Activated CD4-positive, CD25-positive, alpha-beta regulatory T cell treated with anti-CD3 and anti-CD28 coated beads, Interleukin-2, amount 50 U/mL, for 16 hours (primary cell): ENCODE data around the gene GPS1.

Source experiments
- DNase-seq: peaks from one replicate; pipeline ENCODE4 v3.0.0-alpha.2; 2020; ENCODE audit warnings: low read depth, low spot score

The GPS1 gene

DNA sequence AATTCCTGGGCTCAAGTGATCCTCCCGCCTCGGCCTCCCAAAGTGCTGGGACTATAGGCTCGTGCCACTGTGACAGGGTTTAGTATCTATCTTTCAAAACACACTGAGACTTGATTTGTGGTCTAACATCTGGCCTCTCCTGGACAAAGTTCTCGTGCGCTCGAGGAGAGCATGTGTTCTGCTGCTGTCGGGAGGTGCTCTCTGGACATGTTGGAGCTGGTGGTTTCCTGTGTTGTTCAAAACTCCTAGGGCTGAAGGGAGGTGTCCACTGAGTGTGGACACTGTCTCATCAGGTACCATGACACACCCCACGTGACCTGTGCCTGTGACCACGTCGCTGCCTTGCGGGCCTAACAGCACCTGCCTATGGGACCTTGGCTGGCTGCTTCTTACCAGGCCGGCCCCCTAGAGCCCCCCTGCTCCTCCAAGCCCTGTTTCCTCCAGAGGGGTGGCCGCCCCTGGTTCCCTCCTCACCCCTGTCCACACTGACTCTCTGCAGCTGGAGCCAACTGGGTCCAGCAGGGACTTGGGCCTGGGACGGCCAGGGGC lies 5.7 kb upstream of the GPS1 start:
- no peak for DNase-seq

DNA sequence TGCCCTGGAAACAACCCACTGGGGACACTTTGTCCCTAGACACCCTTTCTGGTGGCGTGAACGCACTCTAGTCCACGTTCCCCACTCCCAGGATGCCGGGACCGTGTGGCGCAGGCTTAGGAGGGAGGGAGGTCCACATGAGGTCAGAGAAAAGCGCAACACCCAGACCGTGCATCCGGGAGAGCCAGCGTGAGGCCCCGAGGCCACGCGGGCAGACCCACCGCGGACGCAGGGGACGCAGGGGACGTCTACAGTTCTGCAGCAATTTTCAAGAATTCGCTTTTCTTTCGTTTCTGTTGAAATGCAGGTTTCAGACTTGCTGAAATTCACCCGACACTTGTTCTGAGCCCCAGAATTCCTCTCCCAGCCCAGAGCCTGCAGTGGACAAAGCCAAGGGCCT lies 4.8 kb upstream of the GPS1 start:
- DNase-seq: no peak

DNA sequence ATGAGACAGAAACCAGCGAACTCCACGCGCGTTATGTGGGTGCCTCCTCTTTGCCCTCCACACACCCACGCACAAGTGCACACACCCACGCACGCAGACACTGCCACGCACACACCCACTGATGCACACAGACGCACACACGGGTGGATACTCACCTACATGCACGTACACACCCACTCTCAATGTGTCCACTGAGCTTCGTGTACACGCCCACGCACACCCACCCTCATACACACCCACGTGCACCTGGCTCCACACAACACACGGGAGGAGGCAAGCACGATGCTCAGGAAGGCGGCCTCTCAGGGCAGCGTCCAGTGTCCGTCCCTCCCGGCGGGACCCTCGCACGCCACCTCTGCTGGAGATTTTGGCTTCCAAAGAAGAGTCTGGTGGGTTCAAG lies 4.3 kb upstream of the GPS1 start:
- no peak for DNase-seq

DNA sequence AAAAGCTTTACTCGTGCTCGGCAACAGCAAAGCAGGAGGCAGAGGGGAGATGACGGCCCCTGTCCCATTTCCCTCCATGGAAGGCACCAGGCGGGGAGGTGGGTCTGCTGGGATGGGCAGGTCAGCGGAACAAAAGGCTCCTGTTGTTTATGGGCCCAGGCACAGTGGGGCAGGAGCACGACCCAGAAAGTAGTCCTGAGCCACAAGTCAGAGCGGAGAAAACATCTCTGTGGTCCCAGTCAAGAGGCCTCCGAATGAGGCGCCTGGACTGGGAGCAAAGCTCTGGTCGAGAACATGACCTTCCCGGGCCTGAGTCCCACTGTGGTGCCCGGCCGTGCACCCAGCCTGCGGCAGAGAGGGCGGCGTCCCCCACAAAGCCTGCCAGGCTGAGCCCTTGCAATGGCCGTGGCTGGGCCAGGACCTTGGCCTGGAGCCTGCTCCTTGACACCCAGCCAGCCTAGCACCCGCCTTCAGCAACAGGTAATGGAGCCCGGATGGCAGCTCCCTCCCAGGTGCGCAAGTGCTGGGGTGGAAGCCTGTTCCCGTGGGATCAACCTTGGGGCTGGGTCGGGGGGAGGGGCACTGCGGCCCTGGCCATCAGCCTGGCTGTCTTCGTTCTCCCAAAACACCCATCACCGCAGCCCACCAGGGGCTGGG lies 3.7 kb upstream of the GPS1 start:
- DNase-seq: no peak

DNA sequence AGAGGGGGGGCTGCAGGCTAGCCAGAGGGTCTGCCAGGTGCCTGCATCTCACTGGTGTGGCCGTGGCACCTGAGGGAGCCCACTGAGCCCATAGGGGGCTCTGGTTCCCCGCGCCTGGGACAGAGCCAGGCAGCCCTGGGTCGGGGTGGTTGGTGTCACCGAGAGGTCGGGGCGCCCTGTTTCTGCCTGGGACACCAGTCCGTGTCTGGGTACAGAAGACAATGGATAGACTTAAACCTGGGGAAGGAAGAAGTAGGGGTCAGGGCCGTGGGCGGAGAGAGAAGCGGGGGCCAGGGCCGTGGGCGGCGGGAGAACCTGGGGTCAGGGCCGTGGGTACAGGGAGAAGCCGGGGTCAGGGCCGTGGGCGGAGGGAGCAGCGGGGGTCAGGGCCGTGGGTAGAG lies 3.1 kb upstream of the GPS1 start:
- DNase-seq: no peak

DNA sequence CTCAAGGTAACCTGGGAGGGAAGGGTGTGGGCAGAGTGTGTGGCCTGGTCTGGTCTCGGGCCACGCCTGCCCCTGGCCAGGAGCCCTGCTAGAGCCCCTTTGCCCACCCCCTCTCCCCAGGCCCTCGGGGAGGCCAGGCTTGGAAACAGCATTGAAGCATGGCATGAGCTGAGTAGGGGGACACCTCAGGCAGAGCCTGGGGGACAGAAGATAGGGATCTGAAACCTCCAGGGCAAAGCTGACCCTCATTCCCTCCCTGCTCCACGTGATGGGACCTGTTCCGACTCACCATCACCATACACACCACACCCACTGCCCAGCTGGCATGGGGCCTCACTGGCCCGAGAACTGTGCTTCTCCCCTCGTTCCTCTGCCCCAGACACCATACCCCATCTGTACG lies 2.6 kb upstream of the GPS1 start:
- no peak for DNase-seq

DNA sequence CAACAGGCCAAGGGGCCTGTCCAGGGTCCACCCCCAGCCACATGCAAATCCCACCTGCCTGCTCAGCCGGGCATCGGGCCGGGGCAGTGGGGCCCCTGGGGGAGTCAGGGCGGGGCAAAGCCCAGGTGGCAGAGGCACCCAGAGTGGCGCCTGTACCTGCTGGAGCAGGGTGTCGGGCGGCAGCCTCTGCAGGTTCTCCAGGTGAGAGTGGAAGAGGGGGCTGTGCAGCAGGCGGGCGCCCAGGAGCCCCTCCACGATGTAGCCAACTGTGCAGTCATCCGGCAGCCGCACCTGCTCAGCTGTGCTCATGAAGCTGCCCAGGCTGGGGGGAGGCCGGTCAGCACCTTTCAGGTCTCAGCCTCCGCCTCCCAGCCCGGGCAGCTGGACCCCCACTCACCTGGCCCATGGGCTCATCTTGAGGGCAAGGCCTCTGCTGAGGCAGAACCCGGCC lies 2.2 kb upstream of the GPS1 start:
- DNase-seq: no peak

DNA sequence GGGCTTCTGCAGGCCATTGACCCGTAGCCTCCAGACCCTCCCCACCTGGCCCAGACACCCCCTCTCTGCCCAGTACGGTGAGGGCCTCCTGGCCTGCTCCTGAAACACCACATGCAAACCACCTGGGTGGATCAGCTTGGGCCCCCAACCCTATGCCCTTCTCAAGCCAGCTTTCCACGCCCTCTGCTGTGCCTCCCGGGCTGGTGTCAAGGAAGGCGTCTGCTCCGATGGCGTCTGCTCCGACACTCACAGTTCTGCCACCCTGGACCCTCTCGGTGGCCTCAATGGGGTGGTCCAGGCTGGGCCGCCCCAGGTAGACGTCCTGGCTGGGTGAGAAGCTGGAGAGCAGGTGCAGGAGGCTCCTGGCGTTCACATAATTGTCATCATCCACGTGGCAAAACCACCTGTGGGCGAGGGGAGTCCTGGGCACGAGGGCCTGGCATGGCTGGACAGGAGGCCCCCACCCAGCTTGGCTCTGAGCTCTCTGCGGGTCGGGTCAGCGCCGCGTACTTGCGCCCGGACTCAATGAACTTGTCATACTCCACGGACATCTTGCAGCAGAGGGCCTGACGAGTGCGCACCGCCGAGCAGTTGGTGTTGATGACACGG lies 1.4 kb upstream of the GPS1 start:
- DNase-seq: no peak

DNA sequence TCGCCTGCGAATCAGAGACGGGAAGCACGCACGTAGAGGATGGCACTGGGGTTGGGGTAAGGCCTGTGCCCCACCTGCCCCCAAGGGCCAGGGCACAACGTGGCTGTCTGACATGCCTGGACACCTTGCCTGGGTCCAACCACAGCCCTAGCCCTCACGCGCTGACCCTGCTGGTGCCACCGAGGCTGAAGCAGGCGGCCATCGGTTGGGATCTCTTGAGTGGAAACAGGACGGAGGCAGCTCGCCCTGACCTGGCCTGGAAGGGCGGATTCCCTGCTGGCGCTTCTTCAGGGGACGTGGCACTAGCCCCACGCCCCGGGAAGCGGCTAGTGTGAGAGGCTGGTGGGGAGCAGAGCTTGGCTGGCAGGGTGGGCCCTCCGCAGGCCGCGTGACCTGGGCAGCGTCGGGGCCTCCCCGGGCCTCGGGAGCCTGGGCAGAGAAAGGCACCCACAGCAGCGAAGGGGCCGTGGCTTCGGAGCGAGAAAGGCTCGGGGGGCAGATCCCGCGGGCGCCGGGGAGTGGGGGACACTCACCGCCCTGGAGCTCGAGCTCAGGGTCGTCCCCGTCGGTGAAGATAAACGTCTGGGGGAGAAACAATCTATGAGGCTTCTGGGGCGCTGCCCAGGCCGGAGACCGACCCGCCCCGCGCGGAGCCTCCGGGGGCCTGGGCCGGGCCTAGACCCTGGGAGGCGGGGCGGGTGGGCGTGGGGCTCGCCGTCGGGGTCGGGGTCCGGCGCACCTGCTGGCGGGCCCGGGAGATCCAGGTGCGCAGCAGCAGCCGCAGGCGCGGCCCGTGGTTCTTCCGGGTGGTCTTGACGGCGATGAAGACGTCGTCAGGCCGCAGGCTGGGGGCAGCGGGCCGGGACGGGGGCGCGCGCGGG lies 697 bp upstream of the GPS1 start:
- no peak for DNase-seq

DNA sequence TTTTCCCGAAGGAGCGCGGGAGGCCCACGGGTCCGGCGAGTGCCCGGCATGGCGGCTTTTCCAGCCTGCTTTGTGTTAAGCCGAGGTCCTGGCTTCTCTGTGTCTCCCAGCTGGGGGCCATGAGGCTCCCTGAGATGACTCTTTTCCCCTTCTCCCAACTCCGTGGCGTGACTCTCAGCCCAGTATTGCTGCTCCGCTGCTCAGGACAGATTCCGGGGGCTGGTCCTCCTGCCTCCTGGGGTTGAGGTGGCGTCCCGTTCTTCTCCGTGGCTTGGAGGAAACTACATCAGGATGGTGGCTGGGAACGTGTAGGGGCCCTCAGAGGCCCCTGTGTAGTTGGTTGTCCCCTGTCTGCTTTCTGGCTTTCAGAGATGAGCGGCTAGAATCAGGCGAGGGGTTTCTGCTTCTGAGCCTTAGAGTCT lies 951 bp downstream of the GPS1 start:
- DNase-seq: no peak

DNA sequence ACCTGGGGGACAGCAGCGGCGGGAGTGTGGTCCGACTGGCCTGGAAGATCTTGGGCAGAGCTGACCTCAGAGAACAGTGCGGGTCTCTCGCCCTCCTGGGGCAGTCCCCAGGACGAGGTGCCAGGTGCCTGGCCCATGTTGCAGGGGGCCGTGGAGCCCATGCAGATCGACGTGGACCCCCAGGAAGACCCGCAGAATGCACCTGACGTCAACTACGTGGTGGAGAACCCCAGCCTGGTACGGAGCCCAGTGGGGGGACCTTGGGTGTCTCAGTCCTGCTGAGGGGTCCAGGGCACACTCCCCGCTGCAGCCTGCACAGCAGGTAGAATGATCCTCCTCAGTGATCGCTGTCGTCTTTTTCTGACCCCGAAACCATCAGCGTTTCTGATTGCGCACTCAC lies 1.4 kb downstream of the GPS1 start:
- DNase-seq: no peak

DNA sequence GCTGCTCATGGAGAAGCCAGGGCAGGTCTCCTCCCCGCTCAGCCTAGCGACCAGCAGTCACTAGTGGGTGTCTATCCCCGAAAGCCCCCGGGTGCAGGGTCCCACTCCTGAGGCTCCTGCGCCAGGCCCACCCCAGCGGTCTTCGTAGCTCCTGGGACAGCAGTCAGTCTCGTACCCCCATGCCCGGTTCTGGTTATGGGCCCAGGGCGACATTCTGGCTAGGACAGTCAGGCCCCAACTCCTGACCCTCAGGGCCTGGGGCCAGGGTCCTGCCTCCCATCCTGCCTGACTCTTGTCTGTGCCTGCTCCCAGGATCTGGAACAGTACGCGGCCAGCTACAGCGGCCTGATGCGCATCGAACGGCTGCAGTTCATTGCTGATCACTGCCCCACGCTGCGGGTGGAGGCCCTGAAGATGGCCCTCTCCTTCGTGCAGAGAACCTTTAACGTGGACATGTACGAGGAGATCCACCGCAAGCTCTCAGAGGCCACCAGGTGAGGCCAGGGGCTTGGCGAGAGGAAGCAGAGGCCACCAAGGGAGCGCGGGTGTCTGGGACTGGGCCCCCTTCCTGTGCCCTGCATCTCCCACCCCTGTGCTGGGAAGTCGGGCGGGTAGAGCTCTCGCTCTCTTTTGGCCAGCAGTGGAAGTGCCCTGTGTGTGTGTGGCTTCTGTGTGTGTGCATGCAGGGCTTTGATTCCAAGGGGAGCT lies 2.0 kb downstream of the GPS1 start:
- no peak for DNase-seq

DNA sequence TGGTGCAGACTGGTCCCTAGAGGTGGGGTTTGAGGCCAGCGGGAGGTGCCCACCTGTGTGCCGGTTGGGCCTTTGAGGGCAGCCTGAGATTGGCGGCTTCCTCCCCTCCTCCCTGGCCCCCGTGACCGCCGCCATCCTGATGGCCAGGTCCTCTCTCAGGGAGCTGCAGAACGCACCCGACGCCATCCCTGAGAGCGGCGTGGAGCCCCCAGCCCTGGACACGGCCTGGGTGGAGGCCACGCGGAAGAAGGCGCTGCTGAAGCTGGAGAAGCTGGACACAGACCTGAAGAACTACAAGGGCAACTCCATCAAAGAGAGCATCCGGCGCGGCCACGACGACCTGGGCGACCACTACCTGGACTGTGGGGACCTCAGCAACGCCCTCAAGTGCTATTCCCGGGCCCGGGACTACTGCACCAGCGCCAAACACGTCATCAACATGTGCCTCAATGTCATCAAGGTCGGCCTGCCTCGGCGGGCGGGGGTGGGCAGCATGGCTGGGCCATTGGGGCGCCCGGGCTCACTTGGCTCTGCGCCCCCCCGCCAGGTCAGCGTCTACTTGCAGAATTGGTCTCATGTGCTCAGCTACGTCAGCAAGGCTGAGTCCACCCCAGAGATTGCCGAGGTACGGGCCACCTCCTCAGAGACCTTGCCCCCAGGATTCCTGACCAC lies 2.8 kb downstream of the GPS1 start:
- DNase-seq: no peak

DNA sequence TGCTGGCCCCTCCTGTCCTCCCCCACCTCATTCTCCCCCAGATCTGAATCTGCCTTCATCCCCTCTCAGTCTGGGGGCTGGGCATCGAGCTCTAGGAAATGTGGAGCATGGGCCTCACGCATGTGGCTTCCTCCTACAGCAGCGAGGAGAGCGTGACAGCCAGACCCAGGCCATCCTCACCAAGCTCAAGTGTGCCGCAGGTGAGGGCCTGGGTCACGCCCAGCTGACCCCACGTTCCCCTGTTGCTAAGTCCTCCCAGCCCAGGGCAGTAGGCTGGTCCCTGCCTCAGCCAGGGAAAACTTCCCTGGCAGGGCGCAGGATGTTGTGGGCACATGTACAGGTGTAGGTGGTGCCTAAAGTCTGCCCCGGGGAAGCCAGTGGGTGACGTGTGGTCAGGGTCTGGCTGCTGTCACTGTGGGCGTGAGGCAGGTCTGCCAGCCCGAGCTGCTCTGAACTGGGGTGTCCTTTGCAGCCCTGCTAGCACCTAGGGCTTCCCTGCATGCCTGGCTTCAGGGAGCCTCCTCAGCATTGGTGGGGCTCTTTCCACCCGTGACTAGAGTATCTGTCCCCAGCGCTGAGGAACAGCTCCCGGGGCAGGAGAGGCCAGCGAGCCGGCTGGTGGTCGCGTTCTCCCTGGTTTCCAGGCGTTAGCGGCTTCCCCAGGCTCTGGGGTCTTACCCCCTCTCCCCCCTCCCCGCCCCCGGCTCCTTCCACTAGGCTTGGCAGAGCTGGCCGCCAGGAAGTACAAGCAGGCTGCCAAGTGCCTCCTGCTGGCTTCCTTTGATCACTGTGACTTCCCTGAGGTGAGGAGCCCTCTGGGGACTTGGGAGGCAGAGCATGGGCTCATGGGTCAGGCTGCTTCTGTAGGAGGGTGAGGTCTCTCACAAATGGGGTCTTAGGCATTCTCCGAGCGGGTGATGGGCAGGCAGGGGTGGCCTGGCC lies 3.6 kb downstream of the GPS1 start:
- DNase-seq: no peak

DNA sequence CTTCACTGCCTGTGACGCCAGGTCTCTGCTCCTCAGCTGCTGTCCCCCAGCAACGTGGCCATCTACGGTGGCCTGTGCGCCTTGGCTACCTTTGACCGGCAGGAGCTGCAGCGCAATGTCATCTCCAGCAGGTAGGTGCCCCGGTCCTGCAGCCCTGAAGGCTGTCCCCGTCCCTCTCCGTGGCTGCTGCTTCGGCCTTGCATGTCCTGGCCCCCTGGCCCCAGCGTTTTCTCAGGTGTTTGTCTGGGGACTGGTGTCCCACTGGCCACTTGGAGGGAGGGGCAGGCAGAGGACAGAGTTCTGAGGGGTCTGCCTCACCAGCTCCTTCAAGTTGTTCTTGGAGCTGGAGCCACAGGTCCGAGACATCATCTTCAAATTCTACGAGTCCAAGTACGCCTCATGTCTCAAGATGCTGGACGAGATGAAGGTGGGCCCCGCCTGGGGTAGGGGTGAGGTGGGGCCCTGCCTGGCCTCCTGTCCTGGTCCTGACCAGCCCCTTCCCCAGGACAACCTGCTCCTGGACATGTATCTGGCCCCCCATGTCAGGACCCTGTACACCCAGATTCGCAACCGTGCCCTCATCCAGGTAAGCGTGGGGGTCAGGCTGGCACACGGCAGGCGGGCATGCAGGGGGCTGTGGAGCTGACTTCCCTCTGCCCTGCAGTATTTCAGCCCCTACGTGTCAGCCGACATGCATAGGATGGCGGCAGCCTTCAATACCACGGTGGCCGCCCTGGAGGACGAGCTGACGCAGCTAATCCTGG lies 4.4 kb downstream of the GPS1 start:
- no peak for DNase-seq

DNA sequence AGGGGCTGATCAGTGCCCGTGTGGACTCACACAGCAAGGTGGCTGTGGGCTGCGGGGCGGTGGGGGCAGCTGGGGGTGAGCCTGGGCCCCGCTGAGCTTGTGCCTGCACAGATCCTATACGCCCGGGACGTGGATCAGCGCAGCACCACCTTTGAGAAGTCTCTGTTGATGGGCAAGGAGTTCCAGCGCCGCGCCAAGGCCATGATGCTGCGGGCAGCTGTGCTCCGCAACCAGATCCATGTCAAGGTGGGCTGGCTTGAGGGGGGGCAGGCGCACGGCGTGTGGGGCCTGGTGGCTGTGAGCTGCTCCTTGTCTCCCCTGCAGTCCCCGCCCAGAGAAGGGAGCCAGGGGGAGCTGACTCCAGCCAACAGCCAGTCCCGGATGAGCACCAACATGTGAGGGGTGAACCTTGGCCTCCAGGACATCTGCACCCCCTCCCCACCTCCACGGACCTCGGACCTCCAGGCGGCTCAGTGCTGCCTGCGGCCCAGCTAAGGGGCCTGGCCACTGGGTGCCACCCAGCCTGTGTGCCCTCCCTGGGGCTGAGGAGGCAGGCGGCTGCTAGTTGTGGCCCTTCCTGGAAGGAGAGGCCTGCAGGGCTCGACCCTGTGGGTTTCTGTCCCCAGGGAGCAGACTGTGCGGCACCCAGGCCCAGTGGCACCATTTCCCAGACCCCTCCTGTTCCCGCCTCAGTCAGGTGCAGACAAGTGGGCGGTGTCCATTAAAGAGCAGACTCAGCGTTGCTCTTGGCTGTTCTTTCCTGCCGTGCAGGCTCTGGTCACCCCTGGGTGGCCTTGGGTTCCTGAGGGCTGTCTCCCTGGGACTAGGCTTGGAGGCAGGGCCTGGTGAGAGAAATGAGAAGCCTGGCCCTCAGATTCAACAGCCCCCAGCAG lies 5.3 kb downstream of the GPS1 start:
- DNase-seq: no peak

DNA sequence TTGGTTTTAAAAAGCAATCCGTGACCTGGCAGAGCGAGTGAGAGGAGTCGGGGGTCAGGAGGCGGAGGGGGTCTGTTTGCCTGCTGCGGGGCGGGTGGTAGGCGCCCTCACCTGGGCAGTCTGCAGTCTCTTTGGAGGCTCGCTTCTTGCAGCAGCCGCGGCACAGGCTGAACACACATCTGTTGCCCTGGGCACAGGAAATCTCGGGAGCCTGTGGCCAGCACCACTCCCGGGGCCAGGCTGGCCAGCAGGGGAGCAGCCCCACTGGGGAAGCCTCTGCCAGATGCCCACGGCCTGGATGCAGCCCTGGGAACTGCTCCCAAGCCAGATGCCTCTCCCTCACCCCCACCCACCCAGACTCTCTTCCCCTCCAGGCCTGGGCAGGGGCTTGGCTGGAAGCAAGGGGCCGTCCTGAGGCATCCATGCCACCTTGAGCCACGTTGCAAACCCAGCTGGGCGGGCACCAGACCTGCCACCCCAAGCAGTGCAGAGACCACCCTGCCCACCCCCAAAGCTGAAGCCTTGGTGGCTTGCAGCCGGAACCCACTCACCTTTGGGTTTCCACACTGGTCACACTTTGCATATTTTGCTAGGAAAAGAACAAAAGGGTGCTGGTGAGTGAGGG lies 6.6 kb downstream of the GPS1 start:
- DNase-seq: no peak

DNA sequence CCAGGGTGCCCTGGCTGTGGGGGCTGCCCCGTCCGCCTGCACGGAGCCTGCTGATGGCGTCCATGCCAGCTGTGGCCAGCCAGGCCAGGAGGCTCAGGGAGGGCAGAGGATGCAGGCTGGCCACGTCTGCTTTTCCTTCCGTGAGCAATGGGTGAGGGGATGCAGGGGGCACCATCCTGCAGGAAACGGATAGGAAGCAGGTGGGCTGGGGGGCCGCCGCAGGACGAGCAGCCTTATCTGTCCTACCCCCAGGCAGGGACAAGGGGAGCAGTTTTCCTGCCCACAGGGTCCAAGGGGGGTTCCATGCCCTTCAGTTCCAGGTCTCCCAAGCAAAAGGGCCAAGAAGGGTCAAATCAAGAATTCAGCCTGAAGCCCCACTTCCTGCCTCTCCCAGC lies 7.2 kb downstream of the GPS1 start:
- DNase-seq: no peak
